ENCODE measurements around the gene PRRC2A. TPM values are rescaled to one million over a fixed set of nuclear protein-coding genes. Genes with fewer than 3 reads are reported as not detected.

The PRRC2A gene
- polyA plus RNA-seq, 2 of the 4 experiments (the other 2 are of a cell fraction): 28.0 to 61.1 TPM

DNA sequence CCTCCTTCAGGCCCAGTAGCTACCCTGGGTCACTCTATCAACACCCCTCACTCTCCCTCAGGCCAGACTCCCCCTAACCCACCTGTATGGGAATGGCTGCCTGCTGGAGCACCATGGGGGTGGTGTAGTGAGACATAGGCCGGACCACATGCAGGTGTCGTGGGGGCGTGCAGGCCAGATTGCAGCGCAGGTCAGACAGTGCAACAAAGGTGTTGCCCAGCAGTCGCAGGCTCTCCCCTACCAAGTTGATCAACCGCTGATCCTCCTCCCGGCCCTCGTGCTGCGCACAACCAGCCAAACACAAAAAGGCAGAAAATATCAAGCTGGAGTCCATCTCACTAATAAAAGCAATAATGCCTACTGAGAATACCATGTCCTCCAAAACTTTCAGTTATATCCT lies 24.8 kb downstream of the PRRC2A start:
- ATAC-seq (no peak), DNase-seq (ENCODE audit: low read depth in 1 of 2, low spot score in 1 of 2) (no peak), FAIRE-seq (no peak)
- 95% methylated on average over 9 of the region's 9 CpGs for WGBS (ENCODE audit: missing lambda C conversion rate)
- ChIA-PET POLR2A (no interaction called here), CTCF (interaction anchor here (1.6 kb wide), 1 partner anchor 12 kb away, joined by 3 read pairs; no protein-coding TSS in a partner anchor)
- Histone ChIP-seq H3K9me3 (no peaks in the 10 kb centered on the region), H3K4me2 (no peak overlapping the region), H3K27ac (no peak overlapping the region), H3K4me3 (no peak overlapping the region), H3K4me1 (no peaks in the 10 kb centered on the region)
- TF ChIP-seq, protein P1, sequence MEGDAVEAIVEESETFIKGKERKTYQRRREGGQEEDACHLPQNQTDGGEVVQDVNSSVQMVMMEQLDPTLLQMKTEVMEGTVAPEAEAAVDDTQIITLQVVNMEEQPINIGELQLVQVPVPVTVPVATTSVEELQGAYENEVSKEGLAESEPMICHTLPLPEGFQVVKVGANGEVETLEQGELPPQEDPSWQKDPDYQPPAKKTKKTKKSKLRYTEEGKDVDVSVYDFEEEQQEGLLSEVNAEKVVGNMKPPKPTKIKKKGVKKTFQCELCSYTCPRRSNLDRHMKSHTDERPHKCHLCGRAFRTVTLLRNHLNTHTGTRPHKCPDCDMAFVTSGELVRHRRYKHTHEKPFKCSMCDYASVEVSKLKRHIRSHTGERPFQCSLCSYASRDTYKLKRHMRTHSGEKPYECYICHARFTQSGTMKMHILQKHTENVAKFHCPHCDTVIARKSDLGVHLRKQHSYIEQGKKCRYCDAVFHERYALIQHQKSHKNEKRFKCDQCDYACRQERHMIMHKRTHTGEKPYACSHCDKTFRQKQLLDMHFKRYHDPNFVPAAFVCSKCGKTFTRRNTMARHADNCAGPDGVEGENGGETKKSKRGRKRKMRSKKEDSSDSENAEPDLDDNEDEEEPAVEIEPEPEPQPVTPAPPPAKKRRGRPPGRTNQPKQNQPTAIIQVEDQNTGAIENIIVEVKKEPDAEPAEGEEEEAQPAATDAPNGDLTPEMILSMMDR (IDR thresholded peaks at IDR 0.05): no peak
- TF ChIP-seq, protein P2, sequence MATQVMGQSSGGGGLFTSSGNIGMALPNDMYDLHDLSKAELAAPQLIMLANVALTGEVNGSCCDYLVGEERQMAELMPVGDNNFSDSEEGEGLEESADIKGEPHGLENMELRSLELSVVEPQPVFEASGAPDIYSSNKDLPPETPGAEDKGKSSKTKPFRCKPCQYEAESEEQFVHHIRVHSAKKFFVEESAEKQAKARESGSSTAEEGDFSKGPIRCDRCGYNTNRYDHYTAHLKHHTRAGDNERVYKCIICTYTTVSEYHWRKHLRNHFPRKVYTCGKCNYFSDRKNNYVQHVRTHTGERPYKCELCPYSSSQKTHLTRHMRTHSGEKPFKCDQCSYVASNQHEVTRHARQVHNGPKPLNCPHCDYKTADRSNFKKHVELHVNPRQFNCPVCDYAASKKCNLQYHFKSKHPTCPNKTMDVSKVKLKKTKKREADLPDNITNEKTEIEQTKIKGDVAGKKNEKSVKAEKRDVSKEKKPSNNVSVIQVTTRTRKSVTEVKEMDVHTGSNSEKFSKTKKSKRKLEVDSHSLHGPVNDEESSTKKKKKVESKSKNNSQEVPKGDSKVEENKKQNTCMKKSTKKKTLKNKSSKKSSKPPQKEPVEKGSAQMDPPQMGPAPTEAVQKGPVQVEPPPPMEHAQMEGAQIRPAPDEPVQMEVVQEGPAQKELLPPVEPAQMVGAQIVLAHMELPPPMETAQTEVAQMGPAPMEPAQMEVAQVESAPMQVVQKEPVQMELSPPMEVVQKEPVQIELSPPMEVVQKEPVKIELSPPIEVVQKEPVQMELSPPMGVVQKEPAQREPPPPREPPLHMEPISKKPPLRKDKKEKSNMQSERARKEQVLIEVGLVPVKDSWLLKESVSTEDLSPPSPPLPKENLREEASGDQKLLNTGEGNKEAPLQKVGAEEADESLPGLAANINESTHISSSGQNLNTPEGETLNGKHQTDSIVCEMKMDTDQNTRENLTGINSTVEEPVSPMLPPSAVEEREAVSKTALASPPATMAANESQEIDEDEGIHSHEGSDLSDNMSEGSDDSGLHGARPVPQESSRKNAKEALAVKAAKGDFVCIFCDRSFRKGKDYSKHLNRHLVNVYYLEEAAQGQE (IDR thresholded peaks at IDR 0.05): no peak
- TF ChIP-seq NFE2L2 (conservative IDR thresholded peaks at IDR 0.05; ENCODE audit: low read length): no peak
- no peak for TF ChIP-seq CHD2 (IDR thresholded peaks at IDR 0.05; ENCODE audit: low read length, partially characterized antibody)
- TF ChIP-seq TFCP2L1 (CRISPR knock-in tag; IDR thresholded peaks at IDR 0.05): no peak
- no peak for TF ChIP-seq HOXB5 (CRISPR knock-in tag; IDR thresholded peaks at IDR 0.05)
- no peak for TF ChIP-seq SREBF2 (IDR thresholded peaks at IDR 0.05)
- no peak for TF ChIP-seq FOSL2 (IDR thresholded peaks at IDR 0.05)
- no peak for TF ChIP-seq FOSL2 (CRISPR knock-in tag; IDR thresholded peaks at IDR 0.05)
- TF ChIP-seq ZFP36 (IDR thresholded peaks at IDR 0.05; ENCODE audit: borderline replicate concordance, partially characterized antibody): no peak
- TF ChIP-seq, protein P3, sequence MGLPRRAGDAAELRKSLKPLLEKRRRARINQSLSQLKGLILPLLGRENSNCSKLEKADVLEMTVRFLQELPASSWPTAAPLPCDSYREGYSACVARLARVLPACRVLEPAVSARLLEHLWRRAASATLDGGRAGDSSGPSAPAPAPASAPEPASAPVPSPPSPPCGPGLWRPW (IDR thresholded peaks at IDR 0.05): no peak
- TF ChIP-seq, protein P4, sequence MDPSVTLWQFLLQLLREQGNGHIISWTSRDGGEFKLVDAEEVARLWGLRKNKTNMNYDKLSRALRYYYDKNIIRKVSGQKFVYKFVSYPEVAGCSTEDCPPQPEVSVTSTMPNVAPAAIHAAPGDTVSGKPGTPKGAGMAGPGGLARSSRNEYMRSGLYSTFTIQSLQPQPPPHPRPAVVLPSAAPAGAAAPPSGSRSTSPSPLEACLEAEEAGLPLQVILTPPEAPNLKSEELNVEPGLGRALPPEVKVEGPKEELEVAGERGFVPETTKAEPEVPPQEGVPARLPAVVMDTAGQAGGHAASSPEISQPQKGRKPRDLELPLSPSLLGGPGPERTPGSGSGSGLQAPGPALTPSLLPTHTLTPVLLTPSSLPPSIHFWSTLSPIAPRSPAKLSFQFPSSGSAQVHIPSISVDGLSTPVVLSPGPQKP (IDR thresholded peaks at IDR 0.05; ENCODE audit: low read depth, low read length): no peak
- TF ChIP-seq JUN (IDR thresholded peaks at IDR 0.05): no peak
- TF ChIP-seq, protein P5, sequence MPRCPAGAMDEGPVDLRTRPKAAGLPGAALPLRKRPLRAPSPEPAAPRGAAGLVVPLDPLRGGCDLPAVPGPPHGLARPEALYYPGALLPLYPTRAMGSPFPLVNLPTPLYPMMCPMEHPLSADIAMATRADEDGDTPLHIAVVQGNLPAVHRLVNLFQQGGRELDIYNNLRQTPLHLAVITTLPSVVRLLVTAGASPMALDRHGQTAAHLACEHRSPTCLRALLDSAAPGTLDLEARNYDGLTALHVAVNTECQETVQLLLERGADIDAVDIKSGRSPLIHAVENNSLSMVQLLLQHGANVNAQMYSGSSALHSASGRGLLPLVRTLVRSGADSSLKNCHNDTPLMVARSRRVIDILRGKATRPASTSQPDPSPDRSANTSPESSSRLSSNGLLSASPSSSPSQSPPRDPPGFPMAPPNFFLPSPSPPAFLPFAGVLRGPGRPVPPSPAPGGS (IDR thresholded peaks at IDR 0.05): no peak
- no peak for TF ChIP-seq RNF2 (IDR thresholded peaks at IDR 0.05; ENCODE audit: borderline replicate concordance, low read depth)
- no peak for TF ChIP-seq CEBPB (IDR thresholded peaks at IDR 0.05)

DNA sequence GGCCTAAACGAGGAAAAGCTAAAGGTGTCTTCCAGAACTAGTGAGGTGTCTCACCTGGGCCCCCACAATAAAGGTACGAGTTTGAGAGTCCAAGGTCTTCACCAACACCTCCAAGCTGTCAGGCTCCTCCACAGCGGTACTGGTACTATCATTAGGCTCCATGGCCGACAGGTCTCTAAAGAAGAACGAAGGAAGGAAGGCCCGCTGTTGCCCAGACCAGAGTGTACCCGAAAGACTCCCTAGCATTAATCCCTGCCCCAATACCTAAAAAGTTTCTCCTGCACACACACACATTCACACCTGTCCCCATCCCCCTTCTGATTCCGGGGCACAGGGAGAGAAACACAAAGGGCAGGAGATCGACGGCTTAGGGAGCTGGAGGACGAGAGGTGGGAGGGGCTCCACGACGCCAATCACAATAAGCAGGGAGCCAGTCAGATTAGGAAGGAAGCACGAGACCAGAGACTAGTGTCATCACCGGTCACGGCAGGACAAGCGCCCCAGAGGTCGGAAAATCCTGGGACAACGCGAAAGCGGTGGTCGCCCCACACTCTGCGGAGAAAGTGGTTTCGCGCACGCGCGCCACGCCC lies 31.2 kb downstream of the PRRC2A start:
- FAIRE-seq (no peak), ATAC-seq (peak; percentile 79 to 80), DNase-seq (ENCODE audit: low read depth in 1 of 2, low spot score in 1 of 2) (peak; percentile 58 to 66)
- TF ChIP-seq, protein P4 (IDR thresholded peaks at IDR 0.05; ENCODE audit: low read depth, low read length): no peak
- TF ChIP-seq, protein P1 (IDR thresholded peaks at IDR 0.05): no peak
- TF ChIP-seq BHLHE40 (IDR thresholded peaks at IDR 0.05; ENCODE audit: low read depth, low read length): 0 out of 2 replicates have a peak, but pooled peaks have one; percentile 18
- 6% methylated on average over 22 of the region's 29 CpGs for WGBS (ENCODE audit: missing lambda C conversion rate)
- peak overlapping the region; percentile 91 to 99 for H3K27ac ChIP-seq
- POLR2A ChIA-PET: interaction anchor here (0.7 to 1.8 kb wide), 13 partner anchors 9 to 246 kb away, joined by 3 to 14 read pairs (median 4); partner anchors contain the start of genes C6orf47, CSNK2B, DDX39B and EHMT2
- CTCF ChIA-PET: interaction anchor here (1.4 to 2.4 kb wide), 3 partner anchors 9 to 105 kb away, joined by 5 to 12 read pairs (median 6); partner anchors contain the start of gene ATP6V1G2
- no peaks in the 10 kb centered on the region for H3K9me3 ChIP-seq
- peak overlapping the region; percentile 83 for H3K4me2 ChIP-seq
- peak overlapping the region; percentile 69 for H3K4me3 ChIP-seq
- H3K4me1 ChIP-seq: peaks cover 10% of the 10 kb centered on the region; the same call in 2 of the 3 replicates
